ENCODE results near the gene MYO1D.

The MYO1D gene

DNA sequence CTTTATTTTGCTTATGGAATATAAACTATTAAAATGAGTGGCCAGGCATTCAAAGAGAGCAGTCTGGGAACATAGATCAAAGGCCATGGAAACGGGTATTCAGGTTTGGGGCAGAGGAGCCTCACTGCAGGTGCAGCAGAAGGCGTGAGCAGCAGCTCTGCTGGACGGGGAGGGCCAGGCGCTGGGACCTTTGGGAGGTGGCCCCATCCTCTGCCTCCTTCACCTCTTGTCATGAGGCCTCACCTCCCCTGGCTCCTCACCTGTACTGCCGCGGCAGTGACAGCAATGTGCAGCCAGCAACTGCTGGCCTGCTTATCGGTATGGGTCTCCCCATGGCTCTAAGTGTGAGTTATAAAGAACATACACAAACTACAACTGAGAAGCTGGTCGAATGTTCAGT is 280.7 kb downstream of the MYO1D start:
- TF ChIP-seq SNAI2 (CRISPR knock-in tag; IDR thresholded peaks at IDR 0.05) (no peak), ZNF70 (CRISPR knock-in tag; IDR thresholded peaks at IDR 0.05) (no peak), ISL1 (CRISPR knock-in tag; IDR thresholded peaks at IDR 0.05) (no peak), TOX (CRISPR knock-in tag; IDR thresholded peaks at IDR 0.05; ENCODE audit: borderline replicate concordance) (no peak), OSR1 (CRISPR knock-in tag; IDR thresholded peaks at IDR 0.05) (no peak), RARB (CRISPR knock-in tag; IDR thresholded peaks at IDR 0.05) (no peak), ZC3H10 (CRISPR knock-in tag; IDR thresholded peaks at IDR 0.05) (no peak), TCF4 (CRISPR knock-in tag; IDR thresholded peaks at IDR 0.05; ENCODE audit: borderline replicate concordance) (no peak), ZNF565 (CRISPR knock-in tag; conservative IDR thresholded peaks at IDR 0.05; ENCODE audit: low read depth) (no peak)
- TF ChIP-seq, protein P1, sequence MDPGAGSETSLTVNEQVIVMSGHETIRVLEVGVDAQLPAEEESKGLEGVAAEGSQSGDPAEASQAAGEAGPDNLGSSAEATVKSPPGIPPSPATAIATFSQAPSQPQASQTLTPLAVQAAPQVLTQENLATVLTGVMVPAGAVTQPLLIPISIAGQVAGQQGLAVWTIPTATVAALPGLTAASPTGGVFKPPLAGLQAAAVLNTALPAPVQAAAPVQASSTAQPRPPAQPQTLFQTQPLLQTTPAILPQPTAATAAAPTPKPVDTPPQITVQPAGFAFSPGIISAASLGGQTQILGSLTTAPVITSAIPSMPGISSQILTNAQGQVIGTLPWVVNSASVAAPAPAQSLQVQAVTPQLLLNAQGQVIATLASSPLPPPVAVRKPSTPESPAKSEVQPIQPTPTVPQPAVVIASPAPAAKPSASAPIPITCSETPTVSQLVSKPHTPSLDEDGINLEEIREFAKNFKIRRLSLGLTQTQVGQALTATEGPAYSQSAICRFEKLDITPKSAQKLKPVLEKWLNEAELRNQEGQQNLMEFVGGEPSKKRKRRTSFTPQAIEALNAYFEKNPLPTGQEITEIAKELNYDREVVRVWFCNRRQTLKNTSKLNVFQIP (CRISPR knock-in tag; IDR thresholded peaks at IDR 0.05; ENCODE audit: borderline replicate concordance, low read depth) = no peak
- ATAC-seq = no peak

DNA sequence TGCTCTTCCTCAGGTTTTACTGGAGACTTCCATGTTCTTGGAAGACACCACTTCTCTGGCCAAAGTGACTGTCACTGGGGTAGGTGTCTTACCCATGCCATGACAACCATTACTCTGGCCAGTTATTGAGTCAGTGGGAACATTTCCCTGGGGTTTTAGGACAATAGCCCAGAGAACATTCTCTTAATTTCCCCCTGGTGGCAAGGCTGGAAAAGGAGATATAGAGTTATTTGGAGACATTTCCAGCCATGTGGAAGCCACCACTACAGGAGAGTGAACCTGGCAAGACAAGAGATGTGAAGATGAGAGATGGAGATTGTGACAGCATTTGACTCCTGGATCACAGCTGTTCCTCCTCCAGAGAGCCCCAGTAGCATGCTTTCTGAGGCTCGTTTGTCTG is 283.9 kb downstream of the MYO1D start:
- TF ChIP-seq ZFP30 (CRISPR knock-in tag; IDR thresholded peaks at IDR 0.05) (no peak), OSR1 (CRISPR knock-in tag; IDR thresholded peaks at IDR 0.05) (no peak), ZC3H10 (CRISPR knock-in tag; IDR thresholded peaks at IDR 0.05) (no peak), GLIS3 (CRISPR knock-in tag; IDR thresholded peaks at IDR 0.05) (no peak), ARNTL (CRISPR knock-in tag; IDR thresholded peaks at IDR 0.05; ENCODE audit: borderline replicate concordance, low read depth) (no peak), RARB (CRISPR knock-in tag; IDR thresholded peaks at IDR 0.05) (no peak)
- TF ChIP-seq, protein P1 (CRISPR knock-in tag; IDR thresholded peaks at IDR 0.05; ENCODE audit: borderline replicate concordance, low read depth) = no peak
- TF ChIP-seq, protein P2, sequence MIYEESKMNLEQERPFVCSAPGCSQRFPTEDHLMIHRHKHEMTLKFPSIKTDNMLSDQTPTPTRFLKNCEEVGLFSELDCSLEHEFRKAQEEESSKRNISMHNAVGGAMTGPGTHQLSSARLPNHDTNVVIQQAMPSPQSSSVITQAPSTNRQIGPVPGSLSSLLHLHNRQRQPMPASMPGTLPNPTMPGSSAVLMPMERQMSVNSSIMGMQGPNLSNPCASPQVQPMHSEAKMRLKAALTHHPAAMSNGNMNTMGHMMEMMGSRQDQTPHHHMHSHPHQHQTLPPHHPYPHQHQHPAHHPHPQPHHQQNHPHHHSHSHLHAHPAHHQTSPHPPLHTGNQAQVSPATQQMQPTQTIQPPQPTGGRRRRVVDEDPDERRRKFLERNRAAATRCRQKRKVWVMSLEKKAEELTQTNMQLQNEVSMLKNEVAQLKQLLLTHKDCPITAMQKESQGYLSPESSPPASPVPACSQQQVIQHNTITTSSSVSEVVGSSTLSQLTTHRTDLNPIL (CRISPR knock-in tag; IDR thresholded peaks at IDR 0.05; ENCODE audit: low read depth) = no peak
- ATAC-seq = no peak

DNA sequence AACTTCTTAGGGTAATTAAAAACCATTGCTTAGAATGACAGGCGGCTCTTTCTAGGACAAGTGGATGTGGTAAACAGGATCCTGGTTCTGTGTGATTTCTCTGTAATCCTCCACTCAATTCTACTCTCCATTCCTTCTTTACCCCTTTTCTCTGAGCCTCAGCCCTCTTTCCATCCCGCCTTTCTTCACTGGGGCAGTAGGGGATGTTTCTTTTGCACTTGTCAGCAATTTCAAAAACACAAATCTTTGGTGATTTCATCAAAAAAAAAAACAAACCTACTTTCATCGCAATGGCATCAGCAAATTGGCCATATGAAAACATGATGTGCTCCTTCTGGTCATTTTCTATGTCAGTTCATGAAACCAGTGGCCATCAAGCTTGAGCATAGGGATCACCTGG is 285.5 kb downstream of the MYO1D start:
- ATAC-seq = no peak
- no peak for TF ChIP-seq ZFP3 (CRISPR knock-in tag; IDR thresholded peaks at IDR 0.05)
- TF ChIP-seq ZC3H10 (CRISPR knock-in tag; IDR thresholded peaks at IDR 0.05) = no peak
- no peak for TF ChIP-seq ZNF70 (CRISPR knock-in tag; IDR thresholded peaks at IDR 0.05)

DNA sequence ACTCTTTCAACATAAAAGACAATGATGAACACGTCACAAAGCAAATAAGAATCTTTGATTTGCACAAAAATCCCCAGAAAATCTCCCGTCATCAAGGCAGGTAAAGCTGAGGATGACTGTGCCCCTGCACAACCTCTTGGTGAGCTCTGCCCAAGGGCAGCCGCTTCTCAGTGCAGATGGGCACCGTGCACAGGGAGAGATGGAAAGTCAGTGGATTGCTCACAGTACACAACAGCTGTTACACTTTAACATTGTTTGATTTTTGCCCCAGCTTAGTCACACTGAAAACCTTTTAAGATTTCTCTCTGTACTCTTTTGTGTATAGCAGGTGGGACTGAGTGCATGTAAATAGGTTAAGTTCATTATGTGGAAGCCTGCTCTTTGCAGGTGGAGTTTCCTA is 285.9 kb downstream of the MYO1D start:
- no peak for ATAC-seq
- no peak for TF ChIP-seq ZFP3 (CRISPR knock-in tag; IDR thresholded peaks at IDR 0.05)
- no peak for TF ChIP-seq GLIS3 (CRISPR knock-in tag; IDR thresholded peaks at IDR 0.05)
- TF ChIP-seq ZNF8 (CRISPR knock-in tag; IDR thresholded peaks at IDR 0.05) = no peak
- TF ChIP-seq, protein P3, sequence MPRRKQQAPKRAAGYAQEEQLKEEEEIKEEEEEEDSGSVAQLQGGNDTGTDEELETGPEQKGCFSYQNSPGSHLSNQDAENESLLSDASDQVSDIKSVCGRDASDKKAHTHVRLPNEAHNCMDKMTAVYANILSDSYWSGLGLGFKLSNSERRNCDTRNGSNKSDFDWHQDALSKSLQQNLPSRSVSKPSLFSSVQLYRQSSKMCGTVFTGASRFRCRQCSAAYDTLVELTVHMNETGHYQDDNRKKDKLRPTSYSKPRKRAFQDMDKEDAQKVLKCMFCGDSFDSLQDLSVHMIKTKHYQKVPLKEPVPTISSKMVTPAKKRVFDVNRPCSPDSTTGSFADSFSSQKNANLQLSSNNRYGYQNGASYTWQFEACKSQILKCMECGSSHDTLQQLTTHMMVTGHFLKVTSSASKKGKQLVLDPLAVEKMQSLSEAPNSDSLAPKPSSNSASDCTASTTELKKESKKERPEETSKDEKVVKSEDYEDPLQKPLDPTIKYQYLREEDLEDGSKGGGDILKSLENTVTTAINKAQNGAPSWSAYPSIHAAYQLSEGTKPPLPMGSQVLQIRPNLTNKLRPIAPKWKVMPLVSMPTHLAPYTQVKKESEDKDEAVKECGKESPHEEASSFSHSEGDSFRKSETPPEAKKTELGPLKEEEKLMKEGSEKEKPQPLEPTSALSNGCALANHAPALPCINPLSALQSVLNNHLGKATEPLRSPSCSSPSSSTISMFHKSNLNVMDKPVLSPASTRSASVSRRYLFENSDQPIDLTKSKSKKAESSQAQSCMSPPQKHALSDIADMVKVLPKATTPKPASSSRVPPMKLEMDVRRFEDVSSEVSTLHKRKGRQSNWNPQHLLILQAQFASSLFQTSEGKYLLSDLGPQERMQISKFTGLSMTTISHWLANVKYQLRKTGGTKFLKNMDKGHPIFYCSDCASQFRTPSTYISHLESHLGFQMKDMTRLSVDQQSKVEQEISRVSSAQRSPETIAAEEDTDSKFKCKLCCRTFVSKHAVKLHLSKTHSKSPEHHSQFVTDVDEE (CRISPR knock-in tag; IDR thresholded peaks at IDR 0.05) = no peak
- no peak for TF ChIP-seq SNAI2 (CRISPR knock-in tag; IDR thresholded peaks at IDR 0.05)
- no peak for TF ChIP-seq ZC3H10 (CRISPR knock-in tag; IDR thresholded peaks at IDR 0.05)
- TF ChIP-seq ZNF70 (CRISPR knock-in tag; IDR thresholded peaks at IDR 0.05) = no peak
- TF ChIP-seq, protein P1 (CRISPR knock-in tag; IDR thresholded peaks at IDR 0.05; ENCODE audit: borderline replicate concordance, low read depth) = no peak
- no peak for TF ChIP-seq BACH2 (CRISPR knock-in tag; IDR thresholded peaks at IDR 0.05; ENCODE audit: borderline replicate concordance)
- TF ChIP-seq RARB (CRISPR knock-in tag; IDR thresholded peaks at IDR 0.05) = no peak
- TF ChIP-seq, protein P2 (CRISPR knock-in tag; IDR thresholded peaks at IDR 0.05; ENCODE audit: low read depth) = no peak
- TF ChIP-seq, protein P4, sequence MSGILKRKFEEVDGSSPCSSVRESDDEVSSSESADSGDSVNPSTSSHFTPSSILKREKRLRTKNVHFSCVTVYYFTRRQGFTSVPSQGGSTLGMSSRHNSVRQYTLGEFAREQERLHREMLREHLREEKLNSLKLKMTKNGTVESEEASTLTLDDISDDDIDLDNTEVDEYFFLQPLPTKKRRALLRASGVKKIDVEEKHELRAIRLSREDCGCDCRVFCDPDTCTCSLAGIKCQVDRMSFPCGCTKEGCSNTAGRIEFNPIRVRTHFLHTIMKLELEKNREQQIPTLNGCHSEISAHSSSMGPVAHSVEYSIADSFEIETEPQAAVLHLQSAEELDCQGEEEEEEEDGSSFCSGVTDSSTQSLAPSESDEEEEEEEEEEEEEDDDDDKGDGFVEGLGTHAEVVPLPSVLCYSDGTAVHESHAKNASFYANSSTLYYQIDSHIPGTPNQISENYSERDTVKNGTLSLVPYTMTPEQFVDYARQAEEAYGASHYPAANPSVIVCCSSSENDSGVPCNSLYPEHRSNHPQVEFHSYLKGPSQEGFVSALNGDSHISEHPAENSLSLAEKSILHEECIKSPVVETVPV (CRISPR knock-in tag; IDR thresholded peaks at IDR 0.05) = no peak
- no peak for TF ChIP-seq ARNTL (CRISPR knock-in tag; IDR thresholded peaks at IDR 0.05; ENCODE audit: borderline replicate concordance, low read depth)
- no peak for TF ChIP-seq ESRRG (CRISPR knock-in tag; IDR thresholded peaks at IDR 0.05)
- TF ChIP-seq TOX (CRISPR knock-in tag; IDR thresholded peaks at IDR 0.05; ENCODE audit: borderline replicate concordance) = no peak
